ENCODE data around the gene ASCL5. TPM values are rescaled to one million over a fixed set of nuclear protein-coding genes. Genes with fewer than 3 reads are reported as not detected.
A peak's percentile ranks its signal among the peaks of the same experiment; 100 is the strongest.

The ASCL5 gene
- total RNA-seq, 2 experiments from 2014 or later: not detected

GRCh38 chr1:201093962-201094361 lies 33.0 kb downstream of the ASCL5 start:
- Mint-ChIP-seq H3K27me3 (no peaks in the 10 kb centered on the region), H3K27ac (no peak overlapping the region), H3K36me3 (ENCODE audit: low read depth) (no peaks in the 10 kb centered on the region), H3K4me3 (no peak overlapping the region), H3K4me1 (no peaks in the 10 kb centered on the region), H3K9me3 (no peaks in the 10 kb centered on the region)
- POLR2A ChIA-PET: no interaction called here
- CTCF ChIA-PET: interaction anchor here (0.6 kb wide), 1 partner anchor 166 kb away, joined by 3 read pairs; no protein-coding TSS in a partner anchor
- DNase-seq: no peak

- Mint-ChIP-seq H3K27me3 (no peaks in the 10 kb centered on the region), H3K4me3 (no peak overlapping the region), H3K36me3 (ENCODE audit: low read depth) (no peaks in the 10 kb centered on the region), H3K27ac (no peak overlapping the region), H3K4me1 (no peaks in the 10 kb centered on the region), H3K9me3 (no peaks in the 10 kb centered on the region)
- CTCF ChIA-PET: interaction anchor here (0.6 kb wide), 1 partner anchor 166 kb away, joined by 3 read pairs; no protein-coding TSS in a partner anchor
- no peak for DNase-seq
- POLR2A ChIA-PET: no interaction called here
Measured at GRCh38 chr1:201093561-201093960, 33.4 kb downstream of the ASCL5 start.

GRCh38 chr1:201092738-201093137 lies 34.2 kb downstream of the ASCL5 start:
- H3K9me3 Mint-ChIP-seq: no peaks in the 10 kb centered on the region
- no peak overlapping the region for H3K4me3 Mint-ChIP-seq
- H3K4me1 Mint-ChIP-seq: no peaks in the 10 kb centered on the region
- no peaks in the 10 kb centered on the region for H3K36me3 Mint-ChIP-seq (ENCODE audit: low read depth)
- POLR2A ChIA-PET: no interaction called here
- no peak for DNase-seq
- CTCF ChIA-PET: no interaction called here
- peaks cover 4% of the 10 kb centered on the region for H3K27me3 Mint-ChIP-seq
- H3K27ac Mint-ChIP-seq: no peak overlapping the region

GRCh38 chr1:201091256-201091655 lies 35.7 kb downstream of the ASCL5 start:
- ChIA-PET POLR2A (no interaction called here), CTCF (interaction anchor here (0.8 to 1.6 kb wide), 3 partner anchors 9 to 469 kb away, joined by 3 to 4 read pairs (median 3); no protein-coding TSS in a partner anchor)
- H3K4me1 Mint-ChIP-seq: no peaks in the 10 kb centered on the region
- H3K27me3 Mint-ChIP-seq: peaks cover 9% of the 10 kb centered on the region
- no peaks in the 10 kb centered on the region for H3K36me3 Mint-ChIP-seq (ENCODE audit: low read depth)
- DNase-seq: no peak
- no peak overlapping the region for H3K27ac Mint-ChIP-seq
- no peaks in the 10 kb centered on the region for H3K9me3 Mint-ChIP-seq
- no peak overlapping the region for H3K4me3 Mint-ChIP-seq

- H3K27me3 Mint-ChIP-seq: peaks cover 12% of the 10 kb centered on the region
- CTCF ChIA-PET: interaction anchor here (0.9 to 1.6 kb wide), 2 partner anchors 20 to 468 kb away, joined by 3 to 4 read pairs; no protein-coding TSS in a partner anchor
- POLR2A ChIA-PET: no interaction called here
- no peaks in the 10 kb centered on the region for H3K36me3 Mint-ChIP-seq (ENCODE audit: low read depth)
- no peak for DNase-seq
- H3K4me1 Mint-ChIP-seq: no peaks in the 10 kb centered on the region
- H3K27ac Mint-ChIP-seq: no peak overlapping the region
- H3K4me3 Mint-ChIP-seq: no peak overlapping the region
- H3K9me3 Mint-ChIP-seq: no peaks in the 10 kb centered on the region
Measured at GRCh38 chr1:201090541-201090940, 36.4 kb downstream of the ASCL5 start.

GRCh38 chr1:201089596-201089995 lies 37.4 kb downstream of the ASCL5 start:
- no peak for DNase-seq
- POLR2A ChIA-PET: no interaction called here
- no peaks in the 10 kb centered on the region for H3K4me1 Mint-ChIP-seq
- no peaks in the 10 kb centered on the region for H3K36me3 Mint-ChIP-seq (ENCODE audit: low read depth)
- CTCF ChIA-PET: interaction anchor here (1.1 kb wide), 1 partner anchor 31 kb away, joined by 3 read pairs; no protein-coding TSS in a partner anchor
- no peak overlapping the region for H3K27ac Mint-ChIP-seq
- H3K9me3 Mint-ChIP-seq: no peaks in the 10 kb centered on the region
- no peak overlapping the region for H3K4me3 Mint-ChIP-seq
- peaks cover 12% of the 10 kb centered on the region for H3K27me3 Mint-ChIP-seq

GRCh38 chr1:201088901-201089525 lies 38.0 kb downstream of the ASCL5 start:
- ChIA-PET CTCF (interaction anchor here (1.1 kb wide), 1 partner anchor 30 kb away, joined by 3 read pairs; no protein-coding TSS in a partner anchor), POLR2A (no interaction called here)
- no peaks in the 10 kb centered on the region for H3K36me3 Mint-ChIP-seq (ENCODE audit: low read depth)
- peaks cover 14% of the 10 kb centered on the region for H3K27me3 Mint-ChIP-seq
- no peak overlapping the region for H3K27ac Mint-ChIP-seq
- no peak for DNase-seq
- H3K4me3 Mint-ChIP-seq: no peak overlapping the region
- H3K4me1 Mint-ChIP-seq: no peaks in the 10 kb centered on the region
- H3K9me3 Mint-ChIP-seq: no peaks in the 10 kb centered on the region

GRCh38 chr1:201088395-201088794 lies 38.6 kb downstream of the ASCL5 start:
- CTCF ChIA-PET: no interaction called here
- Mint-ChIP-seq H3K4me1 (no peaks in the 10 kb centered on the region), H3K27me3 (peaks cover 14% of the 10 kb centered on the region), H3K4me3 (no peak overlapping the region), H3K9me3 (no peaks in the 10 kb centered on the region), H3K36me3 (ENCODE audit: low read depth) (no peaks in the 10 kb centered on the region), H3K27ac (no peak overlapping the region)
- POLR2A ChIA-PET: no interaction called here
- no peak for DNase-seq

- no peak overlapping the region for H3K4me3 Mint-ChIP-seq
- POLR2A ChIA-PET: no interaction called here
- no peaks in the 10 kb centered on the region for H3K36me3 Mint-ChIP-seq (ENCODE audit: low read depth)
- peaks cover 19% of the 10 kb centered on the region for H3K27me3 Mint-ChIP-seq
- DNase-seq: peak; percentile 24
- no peaks in the 10 kb centered on the region for H3K4me1 Mint-ChIP-seq
- CTCF ChIA-PET: interaction anchor here (0.6 to 1.2 kb wide), 3 partner anchors 10 to 122 kb away, joined by 3 read pairs; no protein-coding TSS in a partner anchor
- H3K9me3 Mint-ChIP-seq: no peaks in the 10 kb centered on the region
- H3K27ac Mint-ChIP-seq: no peak overlapping the region
Measured at GRCh38 chr1:201085902-201086735, 40.9 kb downstream of the ASCL5 start.

- H3K4me1 Mint-ChIP-seq: no peaks in the 10 kb centered on the region
- no peak for DNase-seq
- H3K27me3 Mint-ChIP-seq: peaks cover 19% of the 10 kb centered on the region
- H3K9me3 Mint-ChIP-seq: no peaks in the 10 kb centered on the region
- no peak overlapping the region for H3K27ac Mint-ChIP-seq
- no peak overlapping the region for H3K4me3 Mint-ChIP-seq
- ChIA-PET POLR2A (no interaction called here), CTCF (interaction anchor here (1.1 to 1.2 kb wide), 2 partner anchors 29 to 61 kb away, joined by 3 read pairs; no protein-coding TSS in a partner anchor)
- H3K36me3 Mint-ChIP-seq (ENCODE audit: low read depth): no peaks in the 10 kb centered on the region
Measured at GRCh38 chr1:201084295-201084694, 42.7 kb downstream of the ASCL5 start.

GRCh38 chr1:201083741-201084140 lies 43.2 kb downstream of the ASCL5 start:
- DNase-seq: no peak
- Mint-ChIP-seq H3K4me1 (no peaks in the 10 kb centered on the region), H3K27ac (no peak overlapping the region), H3K36me3 (ENCODE audit: low read depth) (no peaks in the 10 kb centered on the region), H3K27me3 (peaks cover 19% of the 10 kb centered on the region), H3K9me3 (no peaks in the 10 kb centered on the region), H3K4me3 (no peak overlapping the region)
- ChIA-PET POLR2A (no interaction called here), CTCF (interaction anchor here (1.1 kb wide), 1 partner anchor 61 kb away, joined by 3 read pairs; no protein-coding TSS in a partner anchor)

GRCh38 chr1:201080135-201080534 lies 46.8 kb downstream of the ASCL5 start:
- no peaks in the 10 kb centered on the region for H3K36me3 Mint-ChIP-seq (ENCODE audit: low read depth)
- ChIA-PET POLR2A (no interaction called here), CTCF (interaction anchor here (0.6 to 1.4 kb wide), 3 partner anchors 28 to 91 kb away, joined by 3 to 4 read pairs (median 3); no protein-coding TSS in a partner anchor)
- peaks cover 7% of the 10 kb centered on the region for H3K27me3 Mint-ChIP-seq
- DNase-seq: no peak
- no peaks in the 10 kb centered on the region for H3K4me1 Mint-ChIP-seq
- no peaks in the 10 kb centered on the region for H3K9me3 Mint-ChIP-seq
- no peak overlapping the region for H3K27ac Mint-ChIP-seq
- H3K4me3 Mint-ChIP-seq: no peak overlapping the region

GRCh38 chr1:201077736-201078135 lies 49.2 kb downstream of the ASCL5 start:
- H3K27ac Mint-ChIP-seq: no peak overlapping the region
- no peak overlapping the region for H3K4me3 Mint-ChIP-seq
- H3K4me1 Mint-ChIP-seq: no peaks in the 10 kb centered on the region
- no peaks in the 10 kb centered on the region for H3K36me3 Mint-ChIP-seq (ENCODE audit: low read depth)
- CTCF ChIA-PET: interaction anchor here (0.6 kb wide), 1 partner anchor 52 kb away, joined by 3 read pairs; no protein-coding TSS in a partner anchor
- H3K9me3 Mint-ChIP-seq: no peaks in the 10 kb centered on the region
- POLR2A ChIA-PET: no interaction called here
- no peak for DNase-seq
- H3K27me3 Mint-ChIP-seq: no peaks in the 10 kb centered on the region

Data from activated CD4-positive, alpha-beta T cell treated with anti-CD3 and anti-CD28 coated beads, Interleukin-2, amount 10 ng/mL, durations not matched to agents 7 days and 5 days (primary cell).